IMR-90 (cell line): Measurements from ENCODE around the gene CAPZA1. TPM values are rescaled to one million over a fixed set of nuclear protein-coding genes. Genes with fewer than 3 reads are reported as not detected.
A peak's percentile ranks its signal among the peaks of the same experiment; 100 is the strongest.

Experiments used
- ATAC-seq: fragments of 200-7000 bp; cut with Tn5 transposase; 2 replicates; pipeline ENCODE4 v1.9.1; 2020; ENCODE audit warnings: low read depth, mild to moderate bottlenecking, moderate library complexity
- BruUV-seq: library from RNA; stranded (reverse); fragments of 400-500 nt; replicated peaks from 2 replicates; lab custom pipeline; 2021; lab: Mats Ljungman, UMichigan
- CTCF ChIA-PET: fragments of 300-600 bp; formaldehyde crosslinking; extraction: SDS; loops from one replicate; lab custom pipeline; 2021; ENCODE audit warnings: antibody characterized with exemption; lab: Yijun Ruan, JAX
- POLR2A ChIA-PET: fragments of 300-600 bp; sonication (Branson Sonifier 250); formaldehyde crosslinking; loops from one replicate; lab custom pipeline; 2022; ENCODE audit warnings: antibody characterized with exemption; ENCODE audit not compliant: unreplicated experiment; lab: Charles Lee
- DNase-seq: peaks from one replicate; pipeline ENCODE4 v3.0.0; 2013
- H2AFZ ChIP-seq: replicated peaks from 2 replicates; pipeline ENCODE3; 2013; ENCODE audit warnings: low read length, mild to moderate bottlenecking; ENCODE audit not compliant: poor library complexity
- H2AK5ac ChIP-seq: 2 replicates; pipeline ENCODE4 v1.6.1; 2013; ENCODE audit warnings: low read depth, low read length, inconsistent platforms
- H2AK9ac ChIP-seq: replicated peaks from 2 replicates; pipeline ENCODE3; 2013; ENCODE audit warnings: mild to moderate bottlenecking, low read depth, low read length, moderate library complexity; ENCODE audit not compliant: poor library complexity
- H2BK120ac ChIP-seq: 2 replicates; pipeline ENCODE4 v1.6.1; 2013; ENCODE audit warnings: low read depth, low read length, inconsistent platforms
- H2BK15ac ChIP-seq: 3 replicates; pipeline ENCODE4 v1.6.1; 2013; ENCODE audit warnings: low read depth, low read length, inconsistent platforms
- H2BK20ac ChIP-seq: 2 replicates; pipeline ENCODE4 v1.6.1; 2013; ENCODE audit warnings: low read depth, mild to moderate bottlenecking, inconsistent platforms, low read length, moderate library complexity
- H2BK5ac ChIP-seq: 2 replicates; pipeline ENCODE4 v1.6.1; 2013; ENCODE audit warnings: mild to moderate bottlenecking, low read depth, low read length, inconsistent platforms; ENCODE audit not compliant: poor library complexity, severe bottlenecking
- H3K14ac ChIP-seq: replicated peaks from 2 replicates; pipeline ENCODE4 v1.6.1; 2013; ENCODE audit warnings: low read depth, low read length, inconsistent platforms
- H3K18ac ChIP-seq: 2 replicates; pipeline ENCODE4 v1.6.1; 2013; ENCODE audit warnings: low read depth, low read length, control low read depth
- H3K23ac ChIP-seq: 2 replicates; pipeline ENCODE4 v1.6.1; 2013; ENCODE audit warnings: low read depth, low read length, inconsistent platforms
- H3K27ac ChIP-seq: 2 replicates; pipeline ENCODE4 v1.5.1; 2013; ENCODE audit warnings: mild to moderate bottlenecking, control low read depth, low read length; ENCODE audit not compliant: insufficient read depth
- H3K27me3 ChIP-seq: 2 replicates; pipeline ENCODE4 v1.6.1; 2013; ENCODE audit warnings: low read length; ENCODE audit not compliant: control insufficient read depth, insufficient read depth
- H3K36me3 ChIP-seq: 2 replicates; pipeline ENCODE4 v1.6.1; 2013; ENCODE audit warnings: low read length, mixed read lengths; ENCODE audit not compliant: control insufficient read depth, insufficient read depth
- H3K4ac ChIP-seq: 2 replicates; pipeline ENCODE4 v1.6.1; 2013; ENCODE audit warnings: low read depth, low read length, inconsistent platforms
- H3K4me1 ChIP-seq: 2 replicates; pipeline ENCODE4 v1.6.1; 2013; ENCODE audit warnings: low read length, mixed read lengths; ENCODE audit not compliant: control insufficient read depth, insufficient read depth
- H3K4me2 ChIP-seq: 2 replicates; pipeline ENCODE4 v1.6.1; 2013; ENCODE audit warnings: low read depth, mild to moderate bottlenecking, control low read depth, low read length, moderate library complexity
- H3K4me3 ChIP-seq: 2 replicates; pipeline ENCODE4 v1.5.1; 2013; ENCODE audit warnings: low read depth, mild to moderate bottlenecking, control low read depth, low read length, moderate library complexity; ENCODE audit not compliant: insufficient read depth
- H3K56ac ChIP-seq: 2 replicates; pipeline ENCODE4 v1.6.1; 2013; ENCODE audit warnings: low read length, inconsistent platforms; ENCODE audit not compliant: insufficient read depth; ENCODE audit errors: extremely low read depth
- H3K79me1 ChIP-seq, 2 experiments: 2 replicates each; pipeline ENCODE4 v1.6.1; 2013; ENCODE audit warnings: low read length in 2 of 2, inconsistent platforms in 1 of 2, low read depth in 1 of 2
- H3K9ac ChIP-seq: 2 replicates; pipeline ENCODE4 v1.6.1; 2013; ENCODE audit warnings: low read depth, low read length, control low read depth
- H3K9me1 ChIP-seq: 2 replicates; pipeline ENCODE4 v1.6.1; 2013; ENCODE audit warnings: low read length, inconsistent platforms; ENCODE audit not compliant: insufficient read depth
- H3K9me3 ChIP-seq: 2 replicates; pipeline ENCODE4 v1.6.1; 2013; ENCODE audit warnings: low read length; ENCODE audit not compliant: control insufficient read depth, insufficient read depth
- H4K20me1 ChIP-seq: 2 replicates; pipeline ENCODE4 v1.6.1; 2013; ENCODE audit warnings: low read length, inconsistent platforms; ENCODE audit not compliant: insufficient read depth
- H4K5ac ChIP-seq: 2 replicates; pipeline ENCODE4 v1.6.1; 2013; ENCODE audit warnings: mild to moderate bottlenecking, low read depth, low read length, control low read depth
- H4K8ac ChIP-seq, 2 experiments: 2 replicates each; pipeline ENCODE4 v1.6.1; 2013; ENCODE audit warnings: low read depth in 2 of 2, low read length in 2 of 2, control low read depth in 1 of 2, inconsistent platforms in 1 of 2
- H4K91ac ChIP-seq: 2 replicates; pipeline ENCODE4 v1.6.1; 2013; ENCODE audit warnings: low read depth, low read length, inconsistent platforms; ENCODE audit not compliant: insufficient read depth
- BHLHE40 ChIP-seq: fragments of 150-350 bp; IDR thresholded peaks from 2 replicates; pipeline ENCODE4 v1.6.1; 2016; ENCODE audit warnings: mild to moderate bottlenecking, low read depth, low read length
- CEBPB ChIP-seq: IDR thresholded peaks from 2 replicates; pipeline ENCODE4 v1.6.1; 2012; ENCODE audit warnings: low read depth, low read length, improper control_type of control experiment
- CHD1 ChIP-seq: IDR thresholded peaks from 2 replicates; pipeline ENCODE4 v1.6.1; 2012; ENCODE audit warnings: low read depth, low read length, improper control_type of control experiment
- CTCF ChIP-seq: conservative IDR thresholded peaks from 2 replicates; pipeline ENCODE4 v1.5.1; 2012; ENCODE audit warnings: mild to moderate bottlenecking, low read depth, low read length, improper control_type of control experiment
- FOS ChIP-seq: fragments of 150-350 bp; IDR thresholded peaks from 2 replicates; pipeline ENCODE4 v1.6.1; 2016; ENCODE audit warnings: low read depth, low read length
- MAFK ChIP-seq: IDR thresholded peaks from 2 replicates; pipeline ENCODE4 v1.6.1; 2012; ENCODE audit warnings: low read depth, low read length, improper control_type of control experiment
- MAZ ChIP-seq: IDR thresholded peaks from 2 replicates; pipeline ENCODE4 v1.6.1; 2012; ENCODE audit warnings: low read depth, mild to moderate bottlenecking, low read length, improper control_type of control experiment, moderate library complexity, borderline replicate concordance
- NFE2L2 ChIP-seq: fragments of 150-350 bp; IDR thresholded peaks from 2 replicates; pipeline ENCODE4 v1.6.1; 2016; ENCODE audit warnings: low read depth, mild to moderate bottlenecking, low read length
- RAD21 ChIP-seq: IDR thresholded peaks from 2 replicates; pipeline ENCODE4 v1.6.1; 2012; ENCODE audit warnings: low read length, improper control_type of control experiment
- SMC3 ChIP-seq: fragments of 150-350 bp; IDR thresholded peaks from 2 replicates; pipeline ENCODE4 v1.6.1; 2016; ENCODE audit warnings: low read depth, mild to moderate bottlenecking, antibody characterized with exemption, low read length, moderate library complexity
- USF2 ChIP-seq: fragments of 150-350 bp; IDR thresholded peaks from 2 replicates; pipeline ENCODE4 v1.6.1; 2017; ENCODE audit warnings: mild to moderate bottlenecking, antibody characterized with exemption, low read length, low read depth
- WGBS, 2 experiments: methylation state at CpG; one replicate each; pipeline versions ENCODE4 v1.1.5 to v1.1.7; 2013; ENCODE audit warnings: missing lambda C conversion rate in 2 of 2; ENCODE audit not compliant: insufficient read length in 1 of 2; ENCODE audit errors: extremely low coverage in 2 of 2; 5-methylcytosine and 5-hydroxymethylcytosine counted together
- dilution Hi-C: fragments of 300-500 bp; cut with HindIII; formaldehyde crosslinking; loops from one replicate; pipeline ENCODE4 v1.14.3; 2018; ENCODE audit warnings: low sequenced_read_pairs; ENCODE audit not compliant: unreplicated experiment
- in situ Hi-C: fragments of 300-500 bp; cut with MboI; formaldehyde crosslinking; loops from 3 replicates; pipeline ENCODE4 v1.14.3; 2019; ENCODE audit warnings: low sequenced_read_pairs, inconsistent platforms, mixed read lengths
- intact Hi-C: fragments of 100-400 bp; cut with micrococcal nuclease; formaldehyde crosslinking; loops from 2 replicates; pipeline ENCODE4 v1.10.0; 2022
- polyA plus RNA-seq, 3 experiments: library from polyadenylated mRNA; depleted of rRNA; stranded (reverse); fragments of >200 nt; gene quantifications; 2 replicates each; pipeline ENCODE4 v1.2.3, GENCODE V29; 2012; ENCODE audit warnings: low replicate concordance in 1 of 3
- total RNA-seq: library from RNA; depleted of rRNA; stranded (reverse); fragments of >200 nt; gene quantifications from 2 replicates; pipeline ENCODE4 v1.2.3, GENCODE V29; 2012

The CAPZA1 gene
- total and polyA plus RNA-seq, 2 of the 4 experiments (the other 2 are of a cell fraction) = 108 to 262 TPM

GRCh38 chr1:112628516-112628915 is 8.9 kb downstream of the CAPZA1 start:
- no peak overlapping the region for H3K27ac ChIP-seq
- H3K4ac ChIP-seq = no peak overlapping the region
- no peak overlapping the region for H2AFZ ChIP-seq
- no peak overlapping the region for H4K8ac ChIP-seq
- dilution Hi-C loops = no loop called here
- H2BK5ac ChIP-seq = no peak overlapping the region
- TF ChIP-seq SMC3 (no peak), MAFK (no peak), MAZ (no peak), CTCF (no peak), NFE2L2 (no peak), CHD1 (no peak), BHLHE40 (no peak), CEBPB (no peak), RAD21 (no peak), FOS (no peak), USF2 (no peak)
- no peaks in the 10 kb centered on the region for H3K9me3 ChIP-seq
- ChIA-PET CTCF (no interaction called here), POLR2A (no interaction called here)
- H4K5ac ChIP-seq = no peak overlapping the region
- H3K56ac ChIP-seq = no peak overlapping the region
- peaks cover 7% of the 10 kb centered on the region for H3K9me1 ChIP-seq
- intact Hi-C loops = no loop called here
- H2BK20ac ChIP-seq = no peak overlapping the region
- no peaks in the 10 kb centered on the region for H3K27me3 ChIP-seq
- H2BK15ac ChIP-seq = no peak overlapping the region
- peaks cover 4% of the 10 kb centered on the region for H3K4me1 ChIP-seq
- WGBS, 2 experiments = no CpG with 5 or more reads among the region's 2 CpGs
- H2AK9ac ChIP-seq = no peak overlapping the region
- in situ Hi-C loops = no loop called here
- no peak overlapping the region for H2BK120ac ChIP-seq
- H3K18ac ChIP-seq = no peak overlapping the region
- H4K91ac ChIP-seq = no peak overlapping the region
- peaks cover 6% of the 10 kb centered on the region for H3K36me3 ChIP-seq
- no peak overlapping the region for H3K14ac ChIP-seq
- no peak overlapping the region for H3K4me3 ChIP-seq
- H3K23ac ChIP-seq = no peak overlapping the region
- ATAC-seq = no peak
- H2AK5ac ChIP-seq = no peak overlapping the region
- no peak overlapping the region for H3K9ac ChIP-seq
- no peak overlapping the region for H3K4me2 ChIP-seq
- peaks cover 95% of the 10 kb centered on the region for H4K20me1 ChIP-seq
- no peak for DNase-seq
- peaks cover 0 to 69% of the 10 kb centered on the region in 2 experiments; a peak in 2 of 4 replicates for H3K79me1 ChIP-seq
- BruUV-seq = TSS peak; percentile 3
